ENCODE results near the gene RASL12. TPM values are rescaled to one million over a fixed set of nuclear protein-coding genes. Genes with fewer than 3 reads are reported as not detected.

The RASL12 gene
- total and polyA plus RNA-seq, 2 donors (not counting 1 experiment from before 2014, with no cell fraction given), result 9.1 to 50.5 TPM

GRCh38 chr15:65088643-65089021 is 20.8 kb upstream of the RASL12 start:
- no peaks in the 10 kb centered on the region for H4K20me1 ChIP-seq (ENCODE audit: control insufficient read depth, extremely low read depth, insufficient read depth, low read length)
- no peaks in the 10 kb centered on the region for H3K36me3 ChIP-seq (ENCODE audit: control insufficient read depth, insufficient read depth, low read length)
- no peak overlapping the region for H3K27ac ChIP-seq (ENCODE audit: insufficient read depth, low read length)
- H3K9me3 ChIP-seq (ENCODE audit: control insufficient read depth, insufficient read depth, low read depth, low read length), result no peaks in the 10 kb centered on the region
- peaks cover 20% of the 10 kb centered on the region for H3K4me1 ChIP-seq (ENCODE audit: control insufficient read depth, extremely low read depth, insufficient read depth, low read length)
- TF ChIP-seq CTCF (conservative IDR thresholded peaks at IDR 0.05 in 1 of 2, IDR thresholded peaks at IDR 0.05 in 1 of 2; ENCODE audit: low read depth in 1 of 2, low read length in 2 of 2), result no peak
- TF ChIP-seq EZH2 (IDR thresholded peaks at IDR 0.05; ENCODE audit: low read length, missing control alignments), result no peak
- H3K9ac ChIP-seq (ENCODE audit: insufficient read depth, low read length), result no peak overlapping the region
- H3K79me2 ChIP-seq (ENCODE audit: control insufficient read depth, insufficient read depth, low read length), result no peaks in the 10 kb centered on the region
- no peaks in the 10 kb centered on the region for H3K27me3 ChIP-seq (ENCODE audit: control insufficient read depth, insufficient read depth, low read length)
- H3K4me3 ChIP-seq (replicated peaks in 1 of 4; ENCODE audit: control extremely low read depth in 1 of 4, insufficient read depth in 1 of 4, low read depth in 3 of 4, low read length in 4 of 4), result no peak overlapping the region
- DNase-seq (ENCODE audit: low read depth in 2 of 2), result no peak
- H2AFZ ChIP-seq (ENCODE audit: low read length), result no peak overlapping the region
- H3K4me2 ChIP-seq (ENCODE audit: extremely low read depth, insufficient read depth, low read length), result no peak overlapping the region

- H3K4me2 ChIP-seq (ENCODE audit: extremely low read depth, insufficient read depth, low read length), result no peak overlapping the region
- no peak overlapping the region for H3K9ac ChIP-seq (ENCODE audit: insufficient read depth, low read length)
- H3K4me1 ChIP-seq (ENCODE audit: control insufficient read depth, extremely low read depth, insufficient read depth, low read length), result peaks cover 20% of the 10 kb centered on the region
- H3K9me3 ChIP-seq (ENCODE audit: control insufficient read depth, insufficient read depth, low read depth, low read length), result no peaks in the 10 kb centered on the region
- H2AFZ ChIP-seq (ENCODE audit: low read length), result no peak overlapping the region
- H3K4me3 ChIP-seq (replicated peaks in 1 of 4; ENCODE audit: control extremely low read depth in 1 of 4, insufficient read depth in 1 of 4, low read depth in 3 of 4, low read length in 4 of 4), result no peak overlapping the region
- no peaks in the 10 kb centered on the region for H3K79me2 ChIP-seq (ENCODE audit: control insufficient read depth, insufficient read depth, low read length)
- no peaks in the 10 kb centered on the region for H3K36me3 ChIP-seq (ENCODE audit: control insufficient read depth, insufficient read depth, low read length)
- H3K27me3 ChIP-seq (ENCODE audit: control insufficient read depth, insufficient read depth, low read length), result no peaks in the 10 kb centered on the region
- H4K20me1 ChIP-seq (ENCODE audit: control insufficient read depth, extremely low read depth, insufficient read depth, low read length), result no peaks in the 10 kb centered on the region
- peak in 1 of 2 donors; percentile 56 for DNase-seq (ENCODE audit: low read depth in 2 of 2)
- no peak overlapping the region for H3K27ac ChIP-seq (ENCODE audit: insufficient read depth, low read length)
- TF ChIP-seq EZH2 (IDR thresholded peaks at IDR 0.05; ENCODE audit: low read length, missing control alignments) (no peak), CTCF (conservative IDR thresholded peaks at IDR 0.05 in 1 of 2, IDR thresholded peaks at IDR 0.05 in 1 of 2; ENCODE audit: low read depth in 1 of 2, low read length in 2 of 2) (no peak)
Observed at GRCh38 chr15:65087873-65088642, 20.3 kb upstream of the RASL12 start.

GRCh38 chr15:65087411-65087810 is 19.6 kb upstream of the RASL12 start:
- no peaks in the 10 kb centered on the region for H4K20me1 ChIP-seq (ENCODE audit: control insufficient read depth, extremely low read depth, insufficient read depth, low read length)
- H3K9ac ChIP-seq (ENCODE audit: insufficient read depth, low read length), result no peak overlapping the region
- H3K4me2 ChIP-seq (ENCODE audit: extremely low read depth, insufficient read depth, low read length), result no peak overlapping the region
- H2AFZ ChIP-seq (ENCODE audit: low read length), result no peak overlapping the region
- no peak overlapping the region for H3K4me3 ChIP-seq (replicated peaks in 1 of 4; ENCODE audit: control extremely low read depth in 1 of 4, insufficient read depth in 1 of 4, low read depth in 3 of 4, low read length in 4 of 4)
- H3K79me2 ChIP-seq (ENCODE audit: control insufficient read depth, insufficient read depth, low read length), result no peaks in the 10 kb centered on the region
- no peak overlapping the region for H3K27ac ChIP-seq (ENCODE audit: insufficient read depth, low read length)
- no peaks in the 10 kb centered on the region for H3K27me3 ChIP-seq (ENCODE audit: control insufficient read depth, insufficient read depth, low read length)
- no peak for DNase-seq (ENCODE audit: low read depth in 2 of 2)
- no peak for TF ChIP-seq EZH2 (IDR thresholded peaks at IDR 0.05; ENCODE audit: low read length, missing control alignments)
- TF ChIP-seq CTCF (conservative IDR thresholded peaks at IDR 0.05 in 1 of 2, IDR thresholded peaks at IDR 0.05 in 1 of 2; ENCODE audit: low read depth in 1 of 2, low read length in 2 of 2), result no peak
- no peaks in the 10 kb centered on the region for H3K9me3 ChIP-seq (ENCODE audit: control insufficient read depth, insufficient read depth, low read depth, low read length)
- H3K4me1 ChIP-seq (ENCODE audit: control insufficient read depth, extremely low read depth, insufficient read depth, low read length), result peaks cover 24% of the 10 kb centered on the region
- no peaks in the 10 kb centered on the region for H3K36me3 ChIP-seq (ENCODE audit: control insufficient read depth, insufficient read depth, low read length)

Data from fibroblast of lung (primary cell).